ELF-1 (cell line): ENCODE data around the gene ARL2BP.

ENCODE experiments used
- DNase-seq: peaks from one replicate; pipeline ENCODE4 v3.0.0-alpha.2; 2016; ENCODE audit warnings: low read depth, low spot score

The ARL2BP gene

DNA sequence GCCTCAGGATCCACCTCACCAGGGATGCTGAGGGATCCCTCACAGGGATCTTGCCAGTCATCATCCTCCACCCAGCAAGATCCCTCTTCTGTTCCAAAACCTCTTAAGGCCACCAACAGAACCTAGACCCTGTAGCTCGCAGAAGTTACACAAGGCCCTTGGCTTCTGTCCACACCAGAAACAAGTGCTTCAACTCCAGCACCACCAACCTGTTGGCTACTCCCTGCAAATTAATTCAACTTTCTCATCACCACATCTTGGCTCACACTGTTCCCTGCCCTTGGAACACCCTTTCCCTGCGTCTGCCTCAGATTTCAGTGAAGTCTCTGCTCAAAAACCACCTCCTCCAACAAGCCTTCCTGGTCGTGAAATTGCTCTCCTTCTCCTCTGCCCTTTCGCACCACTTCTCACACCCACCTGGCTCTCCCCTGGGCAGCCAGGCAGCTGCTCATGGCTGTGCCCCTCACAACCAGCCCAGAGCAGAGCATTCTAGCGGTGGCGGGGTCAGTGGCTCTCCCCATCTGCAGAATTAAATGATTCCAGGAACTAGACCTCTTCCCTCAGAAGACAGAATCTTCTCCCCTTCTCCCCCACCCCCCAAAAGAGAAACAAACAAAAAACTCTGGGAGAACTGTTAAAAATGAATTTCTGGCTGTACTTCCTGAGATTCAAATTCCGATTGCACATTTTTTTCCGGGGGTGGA is 37.6 kb downstream of the ARL2BP start:
- no peak for DNase-seq

DNA sequence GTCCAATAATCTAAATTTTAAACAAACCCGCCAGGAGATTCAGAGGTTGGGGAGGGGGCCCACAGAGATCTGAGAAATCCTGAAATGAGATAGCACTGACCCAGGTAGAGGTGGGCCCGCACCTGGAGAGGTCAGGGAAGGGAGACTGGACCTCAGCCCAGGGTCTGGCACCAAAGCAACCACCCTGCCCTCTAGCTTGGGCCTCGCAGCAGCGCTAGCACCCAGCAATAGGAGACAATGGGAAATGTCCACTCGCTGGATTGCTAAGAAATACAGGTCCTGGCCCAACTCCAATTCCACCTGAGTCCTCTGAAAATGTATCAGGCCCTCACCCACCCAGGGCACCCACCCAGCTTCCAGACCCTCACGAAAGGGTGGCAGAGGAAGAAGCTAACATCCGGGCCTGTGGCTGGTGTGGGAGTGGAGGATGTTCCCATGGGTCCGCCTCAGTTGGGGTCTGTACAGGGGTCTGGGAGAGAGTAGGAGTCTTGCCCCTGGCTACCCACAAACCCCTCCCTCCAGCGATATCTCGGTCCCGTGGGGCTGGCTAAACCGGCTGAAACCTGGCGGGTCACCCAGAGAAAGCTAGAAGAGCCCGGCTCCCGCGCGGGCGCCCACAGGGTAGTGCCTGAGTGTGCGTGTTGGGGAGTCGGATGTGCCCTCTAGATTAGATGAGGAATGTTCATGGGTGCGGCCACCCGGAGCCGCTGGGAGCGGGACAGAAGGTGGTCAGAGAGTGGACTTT is 38.3 kb downstream of the ARL2BP start:
- DNase-seq = no peak

DNA sequence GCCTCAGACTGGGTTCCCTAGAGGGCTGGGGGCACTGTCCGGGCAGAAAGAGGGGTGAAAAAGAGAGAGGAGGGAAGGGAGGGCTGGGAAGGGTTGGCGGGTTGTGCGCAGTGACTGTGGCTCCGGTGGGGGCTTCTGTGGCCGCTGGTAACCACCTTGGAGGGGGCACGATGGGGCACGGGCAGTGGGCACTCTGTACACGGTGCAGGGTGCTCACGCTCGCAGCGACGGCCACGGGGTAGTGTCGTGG is 38.8 kb downstream of the ARL2BP start:
- DNase-seq = no peak

DNA sequence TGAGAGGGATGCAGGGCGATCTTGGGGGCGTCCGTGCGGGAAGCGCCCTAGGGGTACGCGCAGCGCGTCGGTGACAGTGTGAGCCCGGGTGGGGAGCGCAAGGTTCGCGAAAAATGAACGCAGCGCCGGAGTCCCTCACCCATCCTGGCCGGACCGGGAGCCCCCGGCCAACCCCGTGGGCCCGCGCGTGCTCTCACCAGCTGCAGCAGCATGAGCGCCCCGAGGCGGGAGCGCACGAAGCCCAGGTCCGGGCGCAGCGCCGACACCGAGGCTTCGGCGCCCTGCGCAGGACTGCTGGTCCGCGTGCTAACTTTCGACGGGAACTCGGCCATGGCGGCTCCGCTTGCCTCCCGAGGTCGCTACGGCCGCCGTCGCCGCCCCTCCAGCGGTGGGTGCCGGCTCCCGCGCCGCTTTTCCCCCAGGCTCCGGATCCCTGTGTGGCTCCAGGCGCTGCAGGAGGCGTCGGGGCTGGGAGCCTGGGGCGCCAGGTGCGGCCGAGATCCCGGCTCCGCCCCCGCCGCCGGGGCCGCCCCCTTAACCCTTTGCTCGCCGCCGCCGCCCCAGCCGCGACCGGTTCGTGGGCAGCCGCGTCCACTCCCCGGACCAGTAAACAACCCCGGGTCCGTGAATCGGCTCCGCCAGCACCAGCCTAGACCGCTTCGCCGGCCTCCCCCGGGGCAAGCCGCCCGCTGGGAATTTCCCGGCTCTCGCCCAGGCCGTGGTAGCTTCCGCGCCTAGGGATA is 39.3 kb downstream of the ARL2BP start, which contains the start of gene PLLP:
PLLP (minus strand) TSS at position 464 of the 743 bp plus-strand sequence; CDS start at position 332, 132 bp downstream.
- peak; percentile 73 for DNase-seq

DNA sequence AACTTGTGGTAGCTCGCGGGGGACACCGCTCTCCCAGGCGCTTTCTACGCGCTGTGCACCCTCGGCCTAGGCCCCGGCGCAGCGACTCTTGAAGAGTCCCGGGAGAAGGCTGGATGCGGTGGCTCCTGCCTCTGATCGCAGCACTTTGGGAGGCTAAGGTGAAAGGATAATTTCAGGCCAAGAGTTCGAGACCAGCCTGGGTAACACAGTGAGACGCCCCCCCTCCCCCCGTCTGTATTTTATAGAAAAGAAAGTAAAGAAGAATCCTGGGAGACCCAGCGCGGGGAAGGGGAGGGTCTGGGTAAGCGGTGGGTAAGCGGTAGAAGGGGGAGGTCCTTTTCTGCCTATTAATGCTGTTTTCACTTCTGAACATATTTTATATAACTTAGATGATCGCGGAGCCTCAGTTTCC is 39.9 kb downstream of the ARL2BP start:
- no peak for DNase-seq

DNA sequence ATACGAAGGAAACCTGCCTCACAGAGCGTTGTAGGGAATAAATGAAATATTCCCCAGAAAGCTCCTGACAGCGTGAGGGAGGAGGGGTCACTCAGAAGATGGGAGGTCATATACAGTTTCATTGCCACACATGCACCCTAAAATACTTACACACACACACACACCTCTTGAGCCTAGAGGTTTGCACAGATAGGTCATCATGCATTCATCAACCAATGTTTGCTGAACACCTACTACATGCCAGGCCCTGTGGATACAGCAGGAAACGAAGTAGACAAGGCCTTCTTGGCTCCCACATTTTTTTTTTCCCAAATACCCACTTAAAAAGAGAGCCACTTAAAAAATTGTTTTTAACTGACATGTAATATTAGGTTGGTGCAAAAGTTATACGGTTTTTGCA is 40.3 kb downstream of the ARL2BP start:
- no peak for DNase-seq

DNA sequence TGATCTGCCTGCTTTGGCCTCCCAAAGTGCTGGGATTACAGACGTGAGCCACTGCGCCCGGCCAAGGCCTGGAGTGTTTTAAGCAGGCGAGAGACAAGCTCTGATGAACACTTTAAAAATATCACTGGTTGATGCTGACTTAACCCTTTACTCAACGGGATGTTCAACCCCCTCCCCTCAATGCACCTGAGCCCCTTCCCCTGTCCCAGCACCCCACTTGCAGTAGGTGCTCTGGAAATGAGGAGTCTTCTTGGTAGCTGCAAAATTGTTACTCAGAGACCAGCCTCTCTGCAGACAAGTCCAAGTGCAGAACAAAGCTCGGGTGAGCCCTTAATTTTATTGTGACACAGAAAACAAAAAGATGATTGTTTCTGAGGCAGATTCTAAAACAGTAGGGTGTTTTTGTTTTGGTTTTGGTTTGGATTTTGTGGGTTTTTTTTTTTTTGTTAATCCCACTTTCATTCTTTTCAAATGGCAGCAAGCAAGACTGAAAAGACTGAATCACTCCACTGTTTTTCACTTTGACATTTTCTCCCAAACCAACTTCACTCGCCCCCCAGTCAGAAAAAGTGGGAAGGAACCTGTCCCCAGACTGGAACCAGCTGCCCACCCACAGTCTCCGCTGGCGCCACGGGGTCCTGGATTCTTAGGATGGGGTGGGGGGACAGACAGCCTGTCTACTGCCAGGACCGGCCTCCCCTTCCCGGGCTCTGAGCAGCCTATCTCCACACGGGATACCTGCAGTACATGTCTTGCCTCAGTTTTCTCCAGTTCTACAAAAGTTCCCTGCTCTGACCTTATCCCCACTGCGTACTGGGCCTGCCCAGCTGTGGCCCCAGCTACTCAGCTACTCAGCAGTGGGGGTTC is 44.6 kb downstream of the ARL2BP start:
- DNase-seq = no peak

DNA sequence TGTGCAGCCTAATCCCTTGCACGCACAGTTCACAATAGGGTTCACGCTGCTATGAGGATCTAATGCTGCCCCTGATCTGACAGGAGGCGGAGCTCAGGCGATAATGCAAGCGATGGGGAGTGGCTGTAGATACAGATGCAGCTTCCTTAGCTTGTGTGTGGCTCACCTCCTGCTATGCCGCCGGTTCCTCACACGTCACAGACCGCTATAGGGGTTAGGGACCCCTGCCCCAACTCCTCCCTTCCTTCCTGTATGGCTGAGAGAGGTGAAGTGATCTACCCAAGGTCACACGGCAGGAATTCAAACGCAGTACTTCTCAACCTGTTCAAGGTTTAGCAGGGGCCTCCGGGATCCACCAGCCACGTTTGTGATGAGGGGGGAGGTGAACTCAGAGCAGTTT is 52.8 kb downstream of the ARL2BP start:
- peak; percentile 44 for DNase-seq

DNA sequence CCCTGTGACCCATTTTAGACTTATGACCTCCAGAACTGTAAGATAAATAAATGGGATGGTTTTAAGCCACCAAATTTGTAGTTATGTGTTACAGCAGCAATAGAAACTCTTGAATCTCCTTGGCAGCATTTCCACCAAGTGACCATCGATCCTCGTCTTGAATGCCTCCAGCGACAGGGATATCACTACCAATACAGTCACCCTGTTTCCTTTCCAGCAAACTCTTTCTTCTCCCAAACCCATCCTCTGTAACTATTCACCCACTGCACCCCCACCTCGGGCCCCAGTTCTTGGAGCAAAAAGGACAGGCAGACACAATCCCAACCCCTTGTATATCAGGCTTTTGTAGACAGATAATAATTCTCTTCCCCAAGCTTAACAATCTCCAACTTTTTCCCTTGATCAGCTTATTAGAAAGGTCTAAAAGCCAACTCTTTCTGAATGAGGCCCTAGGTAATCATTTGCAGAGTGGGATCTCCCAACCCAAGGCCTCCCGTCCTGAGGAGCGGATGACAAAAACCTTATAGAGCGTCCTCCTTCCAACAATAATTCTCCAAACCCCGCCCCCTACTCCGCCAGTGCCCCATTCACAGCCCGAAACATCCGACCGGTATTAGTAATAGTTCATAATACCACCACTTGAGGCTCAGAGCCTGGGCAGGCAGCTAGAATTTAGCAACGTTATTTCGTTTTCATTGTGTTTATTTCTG is 54.1 kb downstream of the ARL2BP start:
- DNase-seq = no peak

DNA sequence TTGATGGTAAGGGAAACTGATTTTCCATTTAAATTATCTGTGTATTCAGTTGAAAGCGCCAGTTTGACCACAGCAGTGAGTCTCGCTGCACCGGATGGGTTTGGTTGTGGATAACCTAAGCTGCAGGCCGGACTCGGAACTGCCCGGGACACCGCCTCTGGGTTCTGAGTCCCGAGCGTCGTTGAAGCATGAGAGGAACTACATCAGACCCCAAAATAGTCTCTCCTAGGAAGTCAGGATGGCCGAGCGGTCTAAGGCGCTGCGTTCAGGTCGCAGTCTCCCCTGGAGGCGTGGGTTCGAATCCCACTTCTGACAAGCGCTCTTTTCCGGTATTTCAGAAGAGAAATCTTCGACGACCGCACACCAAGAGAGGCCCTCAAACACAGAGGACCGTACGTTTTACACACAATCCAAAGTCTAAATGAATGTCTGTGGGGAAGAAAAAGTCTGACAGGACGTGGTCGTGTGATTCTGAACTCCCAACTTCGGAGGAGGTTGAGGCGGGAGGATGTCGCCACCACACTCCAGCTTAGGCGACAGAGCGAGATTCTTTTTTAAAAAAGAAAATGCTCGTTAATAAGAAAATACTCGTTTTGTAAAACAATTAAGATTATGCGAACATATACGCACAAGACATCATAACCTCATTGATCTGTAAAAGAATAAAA is 54.8 kb downstream of the ARL2BP start:
- peak; percentile 99 for DNase-seq

DNA sequence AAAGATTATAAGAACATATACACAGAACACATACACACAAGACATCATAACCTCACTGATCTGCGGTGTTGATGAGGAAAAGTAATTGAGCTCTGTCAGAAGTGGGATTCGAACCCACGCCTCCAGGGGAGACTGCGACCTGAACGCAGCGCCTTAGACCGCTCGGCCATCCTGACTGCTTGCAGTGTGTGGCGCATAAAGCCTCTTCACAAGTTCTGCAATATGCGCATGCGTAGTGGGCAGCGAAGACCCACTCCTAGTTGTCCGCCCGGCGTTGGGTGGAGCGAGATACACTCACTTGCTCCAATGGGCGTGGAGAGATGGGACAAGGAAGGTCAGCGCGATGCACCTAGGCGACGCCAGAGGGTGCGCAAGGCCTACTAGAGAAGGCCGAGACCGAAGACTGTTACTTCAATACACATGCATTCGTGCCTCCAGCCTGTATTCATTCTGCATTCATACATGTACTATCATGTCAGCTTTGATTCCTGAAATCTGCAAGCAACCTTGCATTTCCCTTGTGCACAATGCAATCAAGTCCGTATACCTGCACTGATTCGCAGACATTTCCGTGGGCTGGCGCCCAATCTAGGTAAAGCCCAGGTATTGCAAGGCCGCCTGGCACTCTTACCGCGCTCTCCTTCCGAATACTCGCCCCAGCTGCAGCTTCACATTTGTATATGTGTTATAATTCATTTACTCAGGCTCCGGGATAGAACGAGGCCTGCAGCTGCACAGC is 55.5 kb downstream of the ARL2BP start:
- peak; percentile 99 for DNase-seq

DNA sequence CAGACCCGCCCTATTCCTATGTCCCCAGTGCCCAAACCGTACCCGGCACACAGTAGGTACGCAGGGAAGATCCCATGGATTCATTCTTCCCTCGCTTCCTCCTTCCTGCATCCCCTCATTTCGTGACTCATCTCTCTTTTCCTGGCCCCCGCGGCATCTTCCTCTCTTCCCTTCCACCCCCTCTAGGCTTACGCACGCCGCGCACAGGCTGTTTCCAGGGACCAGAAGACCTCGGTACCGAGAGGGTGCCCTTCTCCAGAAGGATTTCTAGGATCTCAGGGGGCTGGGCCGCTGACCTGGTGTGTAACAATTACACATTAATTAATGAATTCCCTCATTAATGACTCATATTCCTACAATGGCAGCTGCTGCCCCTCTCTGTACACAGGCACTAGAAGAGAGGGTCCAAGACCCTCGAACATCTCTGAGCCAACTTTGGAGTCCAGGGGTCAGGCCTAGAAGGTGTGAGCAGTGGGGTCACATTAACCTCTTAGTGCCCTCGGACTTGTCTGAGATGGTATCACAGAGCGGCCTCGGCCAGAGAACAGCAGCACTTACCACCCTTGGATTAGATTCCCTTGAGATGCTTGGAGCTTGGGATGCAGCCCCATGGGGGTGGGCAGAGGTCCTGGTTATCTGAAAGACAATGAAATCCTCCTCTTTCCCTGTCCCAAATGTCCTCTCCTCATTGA is 56.2 kb downstream of the ARL2BP start:
- no peak for DNase-seq
